Peyer's patch (tissue), 4 donors: ENCODE results near the gene PLA2G4B.

Experiments used
- CTCF ChIP-seq, 6 experiments: fragments of 450-650 bp in 4 of 6; fragments of 200-600 bp in 2 of 6; sonication (generic) in 1 of 6; IDR thresholded peaks; one replicate each; pipeline ENCODE4 v1.5.1; 2017 to 2019; ENCODE audit warnings: antibody characterized with exemption in 6 of 6, mild to moderate bottlenecking in 3 of 6, moderate library complexity in 1 of 6
- POLR2A ChIP-seq, 2 donors: fragments of 450-650 bp; IDR thresholded peaks; one replicate each; pipeline ENCODE4 v1.5.1; 2017; ENCODE audit warnings: antibody characterized with exemption in 2 of 2, mild to moderate bottlenecking in 2 of 2, moderate library complexity in 2 of 2

DNA sequence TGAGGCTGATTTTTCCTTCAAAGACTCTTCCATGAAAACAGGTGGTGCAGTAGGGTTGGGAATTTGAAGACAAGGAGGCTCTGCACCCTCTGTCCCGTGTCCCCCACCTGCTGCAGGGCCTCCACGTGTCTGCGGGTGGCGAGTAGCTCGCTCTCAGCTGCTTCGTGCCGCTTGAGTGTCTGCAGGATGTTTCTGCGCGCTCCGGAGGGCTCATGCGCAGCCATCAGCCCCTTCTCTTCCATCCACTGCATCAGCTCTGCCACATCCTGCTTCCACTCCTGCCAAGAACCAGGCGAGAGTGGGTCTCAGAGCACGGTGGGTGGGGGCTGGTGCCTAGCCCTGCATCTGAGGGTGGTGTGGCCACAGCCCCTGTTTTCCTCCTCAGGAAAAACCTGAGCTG, 37.4 kb downstream of the PLA2G4B start:
- TF ChIP-seq CTCF (IDR thresholded peaks at IDR 0.05) (no peak), POLR2A (IDR thresholded peaks at IDR 0.05) (no peak)
